Left ventricle myocardium superior (tissue), 1 donor: ENCODE results near the gene PYDC2. TPM values are rescaled to one million over a fixed set of nuclear protein-coding genes. Genes with fewer than 3 reads are reported as not detected.
A peak's percentile ranks its signal among the peaks of the same experiment; 100 is the strongest.
"Not testable (repeated sequence)": the region's sequence is repeated elsewhere in the genome, so short reads cannot be mapped to it uniquely, and the experiment has no call there.

Source experiments
- ATAC-seq: fragments of 200-7000 bp; cut with Tn5 transposase; one replicate; pipeline ENCODE4 v1.9.1; 2020; ENCODE audit warnings: mild to moderate bottlenecking, moderate library complexity
- DNase-seq: peaks from one replicate; pipeline ENCODE4 v3.0.0-alpha.2; 2020
- intact Hi-C: fragments of 100-400 bp; cut with micrococcal nuclease; formaldehyde crosslinking; loops from one replicate; pipeline ENCODE4 v1.11.0; 2022
- total RNA-seq: library from RNA; stranded (reverse); fragmentation: NEBNext Ultra II Directional; extraction: Animal tissue kit (Norgen Biotek cat#: 25700); gene quantifications from one replicate; pipeline ENCODE4 v1.2.1, GENCODE V29; 2021
- donor health status: DM: no; HTN: yes; CAD: no; lungs with severe emphysema.

PYDC2 gene
- total RNA-seq, 1 donor from 2014 or later: not detected

DNA sequence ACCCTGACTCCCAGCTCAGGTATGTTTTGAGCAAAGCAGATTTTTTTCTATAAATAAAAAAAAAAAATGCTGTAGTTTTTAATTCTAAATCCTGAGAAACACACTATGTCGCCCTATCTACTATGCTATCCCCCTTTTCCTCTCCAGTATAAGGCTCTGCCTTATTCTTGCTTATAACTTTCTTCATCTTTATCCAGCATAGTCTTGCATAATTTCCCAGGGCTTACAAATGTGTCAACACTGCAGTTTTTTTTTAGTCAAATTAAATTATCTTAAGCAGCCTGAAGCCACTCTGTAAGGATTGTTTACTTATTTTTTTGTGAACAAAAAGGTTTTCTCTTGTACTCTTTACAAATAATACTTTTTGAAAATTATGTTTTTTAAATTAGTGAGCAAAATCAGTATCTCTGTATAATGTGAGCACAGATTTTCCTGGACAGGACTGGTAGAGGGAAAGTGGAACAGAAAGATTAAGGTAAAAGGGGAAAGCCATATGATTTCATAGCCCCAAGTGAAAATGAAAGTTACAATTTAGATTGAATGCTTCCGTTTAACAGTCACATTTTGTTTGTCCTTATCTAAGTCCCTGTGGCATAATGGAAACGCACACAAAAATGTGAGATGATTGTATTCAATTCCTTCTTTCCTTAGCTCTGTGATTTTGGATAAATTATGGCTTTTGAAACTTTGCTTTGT, 5.6 kb upstream of the PYDC2 start:
- no peak for DNase-seq
- intact Hi-C loops: no loop called here
- ATAC-seq: no peak

DNA sequence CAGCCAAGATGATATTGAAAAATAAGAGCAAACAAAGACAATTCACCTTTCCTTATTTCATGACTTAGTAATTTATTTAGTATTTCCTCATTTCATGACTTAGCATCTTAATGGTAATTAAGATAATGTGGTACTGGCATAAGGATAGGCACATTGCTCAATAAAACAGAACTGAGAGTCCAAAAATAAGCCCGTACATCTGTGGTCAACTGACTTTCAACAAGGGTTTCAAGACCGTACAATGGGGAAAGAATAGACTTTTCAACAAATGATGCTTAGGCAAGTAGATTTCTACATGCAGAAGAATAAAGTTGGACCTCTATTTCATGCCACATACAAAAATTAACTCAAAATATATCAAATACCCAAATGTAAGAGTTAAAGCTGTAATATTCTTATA, 603 bp upstream of the PYDC2 start:
- intact Hi-C loops: no loop called here
- DNase-seq (no peak), ATAC-seq (no peak)

DNA sequence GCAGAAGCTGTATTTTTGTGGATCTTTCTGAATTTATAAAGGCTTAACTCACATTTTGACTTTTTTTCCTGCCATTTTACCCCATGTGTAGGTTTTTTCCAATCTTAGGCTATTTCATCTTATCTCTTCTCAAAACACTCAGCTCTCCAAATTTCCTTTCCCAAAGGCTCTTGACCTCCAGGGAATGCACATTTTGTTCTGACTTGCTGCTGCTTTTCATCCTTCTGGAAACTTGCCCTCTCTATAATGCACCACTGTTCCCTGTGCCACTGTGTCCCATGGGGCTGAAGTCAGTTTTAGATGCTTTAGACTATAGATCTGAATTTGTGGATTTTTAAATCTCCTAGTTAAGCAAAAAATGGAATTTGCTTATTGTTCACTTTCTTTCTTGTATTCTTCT, 9.1 kb downstream of the PYDC2 start:
- DNase-seq (no peak), ATAC-seq (peak; percentile 60)
- intact Hi-C loops: no loop called here

DNA sequence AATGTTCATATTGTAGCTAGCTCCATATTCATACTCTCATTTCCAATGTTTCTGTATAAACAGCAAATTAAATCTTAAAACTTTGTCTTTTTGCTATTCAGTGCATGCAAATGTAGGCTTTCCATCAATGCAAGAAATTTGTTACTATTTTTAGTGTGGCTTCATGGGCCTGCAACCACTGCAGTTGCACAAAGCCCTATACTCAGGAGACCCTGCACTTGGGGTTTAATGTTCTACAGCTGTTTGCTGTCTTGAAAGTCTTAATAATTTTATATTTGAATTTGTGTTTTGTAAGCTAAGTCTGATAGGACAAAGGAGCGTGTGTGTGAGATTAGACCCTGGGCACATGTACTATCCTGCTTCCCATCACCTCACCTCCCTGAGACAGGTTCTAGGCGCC, 9.6 kb downstream of the PYDC2 start:
- DNase-seq (peak; percentile 41), ATAC-seq (peak; percentile 76)
- intact Hi-C loops: no loop called here

DNA sequence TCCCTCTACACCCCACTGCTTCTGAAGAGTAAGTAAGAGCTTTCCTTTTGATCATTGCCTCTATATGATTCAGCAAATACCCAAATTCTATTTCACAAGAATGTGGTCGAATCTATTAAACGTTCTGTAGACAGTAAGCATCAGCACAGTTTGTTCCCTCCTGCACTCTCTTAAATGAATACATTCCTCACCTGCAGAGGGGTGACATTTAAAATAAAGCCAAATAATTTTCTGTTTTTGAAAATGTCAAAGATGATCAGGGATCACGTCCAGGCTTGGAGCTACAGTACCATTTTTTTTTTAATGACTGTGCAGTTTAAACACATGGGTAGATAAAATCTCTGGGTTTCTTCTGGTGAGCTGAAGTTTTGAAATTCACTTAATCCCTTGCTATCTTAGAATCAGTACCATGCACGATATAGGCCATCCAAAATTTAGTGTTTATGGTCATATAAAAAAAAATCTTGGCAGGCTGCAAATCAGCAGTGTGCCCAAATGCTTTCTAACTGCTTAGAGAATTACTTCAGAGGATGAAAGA, 12.8 kb downstream of the PYDC2 start:
- intact Hi-C loops: no loop called here
- ATAC-seq (no peak), DNase-seq (no peak)

DNA sequence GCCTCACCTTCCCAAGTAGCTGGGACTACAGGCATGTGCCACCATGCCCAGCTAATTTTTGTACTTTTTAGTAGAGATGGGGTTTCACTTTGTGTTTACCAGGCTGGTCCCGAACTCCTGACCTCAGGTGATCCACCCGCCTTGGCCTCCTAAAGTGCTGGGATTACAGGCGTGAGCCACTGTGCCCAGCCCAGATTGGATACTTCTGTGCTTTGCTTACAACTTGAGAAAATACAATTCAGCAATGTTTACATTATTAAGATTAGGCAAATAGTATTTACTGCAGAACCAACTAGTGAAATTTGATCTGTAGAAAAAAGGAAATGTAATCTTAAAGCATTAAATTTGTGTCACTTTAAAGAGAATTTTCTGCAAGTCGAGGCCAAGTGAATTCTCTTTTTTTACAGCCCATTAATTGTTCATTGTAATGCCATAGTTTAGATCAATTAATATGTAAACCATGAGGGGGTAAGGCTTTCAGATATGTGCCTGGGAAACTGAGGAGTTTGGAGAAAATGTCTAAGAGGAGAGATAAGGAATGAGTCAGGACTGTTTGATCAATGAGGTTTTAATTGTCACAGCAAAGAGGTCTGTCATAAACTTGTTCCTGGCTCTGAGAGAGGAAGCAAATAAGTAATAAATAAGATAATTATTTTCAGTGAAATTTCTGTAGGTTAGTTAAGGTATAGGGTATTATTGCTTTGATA, 15.3 kb downstream of the PYDC2 start:
- ATAC-seq: no peak
- no peak for DNase-seq

DNA sequence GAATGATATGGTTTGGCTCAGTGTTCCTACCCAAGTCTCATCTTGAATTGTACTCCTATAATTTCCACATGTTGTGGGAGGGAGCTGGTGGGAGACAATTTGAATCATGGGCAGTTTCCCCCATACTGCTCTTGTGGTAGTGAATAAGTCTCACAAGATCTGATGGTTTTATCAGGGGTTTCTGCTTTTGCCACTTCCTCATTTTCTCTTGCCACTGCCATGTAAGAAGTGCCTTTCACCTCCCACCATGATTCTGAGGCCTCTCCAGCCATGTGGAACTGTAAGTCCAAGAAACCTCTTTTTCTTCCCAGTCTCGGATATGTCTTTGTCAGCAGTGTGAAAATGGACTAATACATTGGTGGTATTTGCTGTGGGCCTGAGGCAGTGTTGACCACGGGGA, 23.0 kb downstream of the PYDC2 start:
- intact Hi-C loops, ATAC-seq, DNase-seq: not testable (repeated sequence)

More for the DNA sequence above, 15.3 kb downstream of the PYDC2 start:
- intact Hi-C loops: no loop called here

DNA sequence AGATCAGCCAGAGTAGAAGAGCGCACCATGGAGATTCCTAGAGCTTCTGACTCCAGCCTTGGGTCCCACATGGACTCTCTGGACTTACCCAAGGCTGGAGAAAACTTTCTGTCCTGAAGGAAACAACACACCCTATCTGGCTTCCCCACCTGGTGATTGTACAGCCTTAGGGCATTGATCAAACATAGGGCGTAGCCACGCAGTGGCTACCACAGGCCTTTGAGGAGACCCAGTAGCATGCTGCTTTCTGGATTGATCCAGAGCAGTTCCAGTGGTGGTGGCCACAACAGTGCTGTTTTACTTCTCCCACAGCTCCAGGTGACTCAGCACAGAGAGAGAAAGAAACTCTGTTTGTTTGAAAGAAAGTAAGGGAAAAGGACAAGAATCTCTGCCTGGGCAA, 23.5 kb downstream of the PYDC2 start:
- ATAC-seq (no peak), DNase-seq (no peak)

DNA sequence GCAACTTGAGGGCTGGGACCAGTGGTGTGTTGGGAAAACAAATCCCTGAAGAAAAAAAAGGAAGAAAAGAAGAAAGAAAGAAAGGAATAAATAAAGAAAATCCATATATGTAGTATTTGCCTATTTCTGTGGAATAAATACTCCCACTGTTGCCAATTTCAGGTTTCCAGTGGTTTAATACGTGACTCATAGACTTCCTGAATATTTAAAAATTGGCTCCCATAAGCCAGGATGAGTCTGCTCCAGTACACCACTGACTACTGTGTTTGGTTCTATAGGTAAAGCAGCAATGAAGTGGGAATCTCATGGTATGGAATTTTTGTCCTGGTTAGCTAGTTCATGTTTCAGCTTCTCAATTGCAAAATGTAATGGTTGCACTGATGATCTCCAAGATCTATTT, 31.6 kb downstream of the PYDC2 start:
- ATAC-seq: no peak
- intact Hi-C loops: no loop called here

More for the DNA sequence above, 23.5 kb downstream of the PYDC2 start:
- intact Hi-C loops: no loop called here

DNA sequence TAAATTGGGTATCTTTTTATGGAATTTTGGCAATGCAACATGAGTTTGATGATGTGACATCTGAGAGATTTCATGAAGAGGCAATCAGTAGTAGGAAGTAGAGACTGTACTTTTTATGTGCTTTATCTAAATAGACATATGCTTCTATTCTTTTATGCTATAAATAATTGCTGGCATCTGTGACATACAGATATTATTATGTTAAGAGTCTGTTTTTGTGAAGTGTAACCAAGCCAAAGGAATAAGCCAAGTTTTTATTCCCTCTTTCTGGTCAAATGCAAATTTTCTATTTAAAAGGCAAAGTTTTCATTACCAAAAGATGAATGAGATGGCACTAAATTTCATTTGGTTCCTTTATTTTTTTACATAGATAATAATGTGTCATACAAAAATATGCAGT, 32.4 kb downstream of the PYDC2 start:
- no peak for ATAC-seq
- DNase-seq: no peak
- intact Hi-C loops: no loop called here

More for the DNA sequence above, 31.6 kb downstream of the PYDC2 start:
- no peak for DNase-seq

DNA sequence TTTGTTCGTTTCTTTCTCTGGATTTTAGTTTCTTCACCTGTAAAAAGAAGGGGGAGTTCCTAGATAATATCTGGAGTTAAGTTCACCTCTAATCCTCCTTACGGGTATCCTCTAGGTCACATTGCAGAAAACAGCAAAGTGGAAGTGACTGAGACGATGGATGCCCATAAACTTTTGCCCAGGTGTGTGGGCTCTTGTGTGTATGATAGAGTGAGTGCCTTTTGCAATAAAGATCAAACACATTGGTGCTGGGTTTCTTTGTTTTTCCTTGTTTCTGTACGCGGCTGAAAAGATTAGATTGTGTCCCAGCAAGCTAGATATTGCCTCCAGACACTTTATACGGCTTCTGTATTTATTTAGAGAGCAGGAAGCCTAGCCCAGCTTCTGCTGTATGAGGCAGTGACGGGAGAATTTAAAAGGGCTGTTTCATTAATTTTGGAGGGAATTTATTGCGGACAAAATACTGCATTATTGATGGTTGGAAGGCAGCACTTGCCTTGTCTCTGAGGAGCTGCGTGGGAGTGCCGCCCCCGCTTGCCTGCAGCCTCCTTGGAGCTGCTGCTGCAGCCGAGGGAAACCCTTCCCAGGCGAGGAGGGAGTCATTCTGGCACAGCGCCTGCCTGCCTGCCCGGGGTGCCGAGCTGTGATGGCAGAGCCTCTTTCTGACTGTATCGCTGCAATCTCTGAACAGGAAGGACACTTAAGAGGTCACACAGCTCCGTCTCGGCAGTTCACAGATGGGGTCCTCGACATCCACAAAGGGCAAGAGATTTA, 38.5 kb downstream of the PYDC2 start:
- peak; percentile 63 for DNase-seq
- ATAC-seq: peak; percentile 38
- intact Hi-C loops: no loop called here

DNA sequence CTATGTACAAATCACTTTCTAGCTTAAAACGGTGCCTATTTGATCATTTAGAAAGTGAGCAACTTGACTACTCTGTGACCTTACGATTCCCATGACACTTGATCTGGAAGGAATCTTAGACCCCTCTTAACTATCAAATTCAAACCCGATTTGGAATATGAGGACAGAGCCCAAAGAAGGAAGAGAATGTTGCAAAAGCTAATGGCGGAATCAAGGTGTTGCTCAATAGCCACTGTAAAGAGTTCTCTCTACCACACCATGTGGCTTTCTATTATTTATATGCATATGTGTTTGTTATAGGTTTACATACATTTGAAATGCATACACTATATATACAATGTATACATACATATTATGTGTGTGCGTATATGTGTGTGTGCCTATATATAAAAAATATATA, 39.9 kb downstream of the PYDC2 start:
- DNase-seq: no peak
- no peak for ATAC-seq
- intact Hi-C loops: no loop called here

DNA sequence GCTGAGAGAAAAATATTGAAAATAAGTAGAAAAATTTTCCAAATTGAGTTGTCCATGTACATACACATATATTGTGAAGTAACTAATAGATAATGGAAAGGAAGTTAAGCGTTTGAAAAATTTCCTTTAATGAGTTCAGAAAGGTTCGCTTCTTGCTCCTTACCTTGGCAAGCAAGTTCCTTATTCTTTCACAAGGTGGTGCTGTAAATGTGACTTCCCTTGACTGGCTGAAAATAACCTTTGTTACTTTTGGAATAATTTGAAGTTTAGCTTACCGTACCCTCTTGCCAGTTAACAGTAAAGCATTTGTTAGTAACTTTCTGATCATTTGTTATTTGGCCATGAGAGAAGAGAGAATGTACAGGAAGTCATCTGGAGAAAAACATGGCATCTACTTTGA, 41.6 kb downstream of the PYDC2 start:
- ATAC-seq (no peak), DNase-seq (no peak)
- intact Hi-C loops: no loop called here

DNA sequence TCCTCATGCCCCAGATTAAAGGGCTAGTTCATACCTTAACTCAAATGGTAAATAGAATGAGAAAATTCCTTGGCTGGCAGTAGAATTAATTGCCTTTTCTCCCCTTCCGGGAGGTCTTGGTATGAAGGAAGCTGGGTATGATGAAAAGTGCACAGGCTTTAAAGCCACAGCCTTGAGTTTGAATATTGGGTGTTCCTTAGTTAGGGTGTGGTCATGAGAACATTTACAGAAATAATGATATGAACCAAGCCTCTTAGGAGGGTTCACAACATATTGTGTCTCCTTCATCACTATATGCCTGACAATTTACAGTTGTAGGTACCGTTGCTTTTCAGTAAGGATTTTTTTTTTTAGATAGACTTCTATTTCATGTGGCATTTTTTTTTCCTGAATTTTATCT, 48.1 kb downstream of the PYDC2 start:
- intact Hi-C loops: no loop called here
- DNase-seq (no peak), ATAC-seq (no peak)

Other genes with a start within 250 kb of the PYDC2 start
- gene CCDC50, start 131.8 kb upstream of the PYDC2 start, total RNA-seq: 55.2 TPM
- gene UTS2B, start 130.6 kb upstream of the PYDC2 start, total RNA-seq: 0.42 TPM